Progenitor cell of endocrine pancreas (in vitro differentiated cells): ENCODE results near the gene IL32. TPM values are rescaled to one million over a fixed set of nuclear protein-coding genes. Genes with fewer than 3 reads are reported as not detected.
"Not testable (repeated sequence)": the region's sequence is repeated elsewhere in the genome, so short reads cannot be mapped to it uniquely, and the experiment has no call there.

Source experiments
- DNase-seq: peaks from one replicate; pipeline ENCODE4 v3.0.0; 2021; ENCODE audit warnings: low spot score; ENCODE audit not compliant: unreplicated experiment
- H3K27ac Mint-ChIP-seq: 2 replicates; pipeline ENCODE4 v1.8.0; 2021; ENCODE audit warnings: mild to moderate bottlenecking, moderate library complexity, mixed read lengths
- H3K27me3 Mint-ChIP-seq: 2 replicates; pipeline ENCODE4 v1.8.0; 2021; ENCODE audit warnings: mixed read lengths
- H3K36me3 Mint-ChIP-seq: 2 replicates; pipeline ENCODE4 v1.8.0; 2022; ENCODE audit warnings: mixed read lengths; ENCODE audit not compliant: insufficient read depth
- H3K4me1 Mint-ChIP-seq: 2 replicates; pipeline ENCODE4 v1.8.0; 2021; ENCODE audit warnings: low read depth, mixed read lengths
- H3K4me3 Mint-ChIP-seq: 2 replicates; pipeline ENCODE4 v1.8.0; 2021; ENCODE audit warnings: low read depth, mild to moderate bottlenecking, moderate library complexity, mixed read lengths
- H3K9me3 Mint-ChIP-seq: 2 replicates; pipeline ENCODE4 v1.8.0; 2021; ENCODE audit warnings: low read depth, mixed read lengths
- CTCF ChIP-seq: fragments of 200-600 bp; sonication (generic); IDR thresholded peaks from one replicate; pipeline ENCODE4 v1.5.0; 2021; ENCODE audit warnings: antibody characterized with exemption, mild to moderate bottlenecking; ENCODE audit not compliant: unreplicated experiment
- total RNA-seq: library from RNA; stranded (reverse); gene quantifications from 2 replicates; pipeline ENCODE4 v1.2.1, GENCODE V29; 2021

Gene IL32
- total RNA-seq, 1 donor from 2014 or later: 2.9 TPM

DNA sequence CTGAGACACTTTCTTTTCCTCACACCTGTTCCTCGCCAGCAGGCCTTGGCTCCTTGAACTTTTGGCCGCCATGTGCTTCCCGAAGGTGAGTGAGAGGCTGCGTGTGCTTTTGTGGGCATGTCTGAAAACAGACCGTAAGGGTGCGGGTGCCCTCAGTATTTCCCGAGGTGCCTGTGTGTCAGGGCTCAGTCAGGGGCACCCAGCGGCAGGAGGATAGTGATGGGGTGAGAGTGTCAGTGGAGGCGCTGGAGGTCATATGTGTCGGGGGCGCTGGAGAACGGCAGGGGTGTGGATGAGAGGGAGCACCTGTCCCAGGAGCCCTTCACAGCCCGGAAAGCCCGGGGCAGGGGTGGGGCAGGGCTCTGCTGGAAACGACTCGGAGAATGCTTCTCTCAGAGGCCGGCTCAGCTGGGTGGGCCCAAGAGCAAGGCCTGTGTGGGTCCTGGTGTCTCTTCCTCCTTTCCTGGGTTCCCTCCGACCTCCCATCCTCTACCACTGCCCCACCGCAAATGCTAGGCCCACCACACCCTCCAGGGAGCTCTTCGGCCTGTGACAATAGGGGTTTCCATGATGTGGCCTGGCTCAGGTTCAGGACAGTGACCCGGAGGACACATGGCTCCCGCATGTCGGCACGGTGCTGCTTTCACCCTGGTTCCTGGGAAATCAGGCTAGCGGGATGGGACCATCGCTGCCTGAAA is 451 bp downstream of the IL32 start:
- H3K4me3 Mint-ChIP-seq: no peak overlapping the region
- DNase-seq: no peak
- H3K27ac Mint-ChIP-seq: no peak overlapping the region
- peaks cover 24% of the 10 kb centered on the region for H3K27me3 Mint-ChIP-seq
- TF ChIP-seq CTCF: no peak
- H3K36me3 Mint-ChIP-seq: no peaks in the 10 kb centered on the region
- no peaks in the 10 kb centered on the region for H3K9me3 Mint-ChIP-seq
- no peaks in the 10 kb centered on the region for H3K4me1 Mint-ChIP-seq

DNA sequence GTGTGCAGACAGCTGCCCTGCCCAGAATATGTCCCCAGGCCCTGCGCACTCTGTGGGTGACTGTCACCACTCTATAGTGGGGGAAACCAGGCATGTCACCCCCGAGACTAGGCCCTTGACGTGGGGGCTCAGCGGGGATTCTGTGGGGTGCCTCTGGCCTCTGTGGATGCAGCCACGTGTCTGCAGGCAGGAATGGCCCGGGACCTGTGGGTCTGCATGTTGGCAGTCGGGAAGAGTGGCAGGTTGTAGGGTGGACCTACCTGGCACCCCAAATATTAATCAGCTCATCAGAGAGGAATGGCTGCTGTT is 954 bp downstream of the IL32 start:
- DNase-seq: no peak
- H3K27me3 Mint-ChIP-seq: peaks cover 27% of the 10 kb centered on the region
- H3K4me1 Mint-ChIP-seq: no peaks in the 10 kb centered on the region
- TF ChIP-seq CTCF: no peak
- no peak overlapping the region for H3K4me3 Mint-ChIP-seq
- no peaks in the 10 kb centered on the region for H3K9me3 Mint-ChIP-seq
- no peak overlapping the region for H3K27ac Mint-ChIP-seq
- H3K36me3 Mint-ChIP-seq: no peaks in the 10 kb centered on the region

GRCh38 chr16:3068487-3068886 is 3.0 kb downstream of the IL32 start:
- no peak for DNase-seq
- no peak for TF ChIP-seq CTCF
- Mint-ChIP-seq H3K4me3 (no peak overlapping the region), H3K27me3 (peaks cover 26% of the 10 kb centered on the region), H3K36me3 (no peaks in the 10 kb centered on the region), H3K4me1 (no peaks in the 10 kb centered on the region), H3K9me3 (no peaks in the 10 kb centered on the region), H3K27ac (no peak overlapping the region)

DNA sequence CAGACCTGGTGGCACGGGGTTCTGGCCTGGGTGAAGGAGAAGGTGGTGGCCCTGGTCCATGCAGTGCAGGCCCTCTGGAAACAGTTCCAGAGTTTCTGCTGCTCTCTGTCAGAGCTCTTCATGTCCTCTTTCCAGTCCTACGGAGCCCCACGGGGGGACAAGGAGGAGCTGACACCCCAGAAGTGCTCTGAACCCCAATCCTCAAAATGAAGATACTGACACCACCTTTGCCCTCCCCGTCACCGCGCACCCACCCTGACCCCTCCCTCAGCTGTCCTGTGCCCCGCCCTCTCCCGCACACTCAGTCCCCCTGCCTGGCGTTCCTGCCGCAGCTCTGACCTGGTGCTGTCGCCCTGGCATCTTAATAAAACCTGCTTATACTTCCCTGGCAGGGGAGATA is 3.7 kb downstream of the IL32 start:
- not testable (repeated sequence) for DNase-seq, H3K36me3 Mint-ChIP-seq, H3K4me1 Mint-ChIP-seq, H3K9me3 Mint-ChIP-seq, H3K4me3 Mint-ChIP-seq, H3K27ac Mint-ChIP-seq
- peaks cover 29% of the 10 kb centered on the region for H3K27me3 Mint-ChIP-seq

GRCh38 chr16:3070608-3071111 is 5.2 kb downstream of the IL32 start:
- peaks cover 40% of the 10 kb centered on the region for H3K27me3 Mint-ChIP-seq
- no peaks in the 10 kb centered on the region for H3K36me3 Mint-ChIP-seq
- no peak overlapping the region for H3K4me3 Mint-ChIP-seq
- no peak overlapping the region for H3K27ac Mint-ChIP-seq
- no peak for TF ChIP-seq CTCF
- no peak for DNase-seq
- no peaks in the 10 kb centered on the region for H3K4me1 Mint-ChIP-seq
- H3K9me3 Mint-ChIP-seq: no peaks in the 10 kb centered on the region

- Mint-ChIP-seq H3K36me3 (no peaks in the 10 kb centered on the region), H3K4me1 (no peaks in the 10 kb centered on the region), H3K4me3 (no peak overlapping the region), H3K9me3 (no peaks in the 10 kb centered on the region), H3K27ac (no peak overlapping the region), H3K27me3 (peaks cover 40% of the 10 kb centered on the region)
- no peak for TF ChIP-seq CTCF
- DNase-seq: no peak
These were observed 6.2 kb downstream of the IL32 start for GRCh38 chr16:3071655-3072054.

GRCh38 chr16:3072148-3072547 is 6.7 kb downstream of the IL32 start:
- H3K27ac Mint-ChIP-seq, H3K4me1 Mint-ChIP-seq, H3K36me3 Mint-ChIP-seq, H3K9me3 Mint-ChIP-seq, DNase-seq, H3K4me3 Mint-ChIP-seq: not testable (repeated sequence)
- H3K27me3 Mint-ChIP-seq: peaks cover 40% of the 10 kb centered on the region

DNA sequence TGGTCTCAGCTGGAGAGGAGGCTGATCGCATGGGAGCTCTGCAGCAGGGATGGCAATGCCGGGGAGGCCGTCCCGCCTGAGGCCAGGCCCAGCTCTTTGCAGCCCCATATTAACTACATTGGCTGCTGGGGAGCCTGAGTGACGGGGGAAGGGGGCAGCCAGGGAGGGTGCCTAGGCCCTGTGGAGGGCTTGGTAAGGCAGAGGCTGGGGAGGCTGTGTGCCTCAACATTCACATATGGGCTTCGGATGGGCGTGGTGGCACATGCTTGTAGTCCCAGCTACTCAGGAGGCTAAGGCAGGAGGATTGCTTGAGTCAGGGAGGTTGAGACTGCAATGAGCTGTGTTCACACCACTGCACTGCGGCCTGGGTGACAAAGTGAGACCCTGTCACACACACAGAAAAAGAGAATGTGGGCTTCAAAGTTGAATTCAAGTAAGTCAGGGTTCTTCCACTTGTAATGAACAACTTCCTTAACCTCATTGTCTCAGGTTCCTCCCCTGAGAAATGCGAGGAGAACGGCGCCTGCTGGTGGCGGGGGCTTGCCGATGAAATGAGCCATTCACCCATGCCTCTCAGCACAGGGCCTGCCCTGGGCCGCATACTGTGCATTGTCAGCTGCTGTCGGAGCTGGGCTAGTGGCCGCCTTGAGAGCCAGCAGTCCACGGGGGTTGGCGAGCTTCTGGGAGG is 7.3 kb downstream of the IL32 start:
- DNase-seq, H3K9me3 Mint-ChIP-seq, H3K27ac Mint-ChIP-seq, H3K4me1 Mint-ChIP-seq, H3K36me3 Mint-ChIP-seq, H3K4me3 Mint-ChIP-seq: not testable (repeated sequence)
- H3K27me3 Mint-ChIP-seq: peaks cover 41% of the 10 kb centered on the region
